Panc1 (cell line): ENCODE data around the gene BBOF1.

ENCODE experiments used
- POLR2AphosphoS5 ChIP-seq: IDR thresholded peaks from 2 replicates; pipeline ENCODE4 v1.6.1; 2012; ENCODE audit warnings: mild to moderate bottlenecking, low read depth, low read length, moderate library complexity
- SIN3A ChIP-seq: IDR thresholded peaks from 2 replicates; pipeline ENCODE4 v1.6.1; 2012; ENCODE audit warnings: low read depth, mild to moderate bottlenecking, low read length, moderate library complexity, borderline replicate concordance; ENCODE audit not compliant: insufficient read depth
- TCF7L2 ChIP-seq: IDR thresholded peaks from 2 replicates; pipeline ENCODE4 v1.6.1; 2011; ENCODE audit warnings: mild to moderate bottlenecking, low read depth, low read length, inconsistent platforms
- TF ChIP-seq, protein P1 (sequence below), 2 experiments: IDR thresholded peaks; 2 replicates each; pipeline ENCODE4 v1.6.1; 2011 to 2012; ENCODE audit warnings: low read depth in 2 of 2, control low read depth in 1 of 2, low read length in 1 of 2, mild to moderate bottlenecking in 1 of 2, moderate library complexity in 1 of 2; ENCODE audit not compliant: insufficient read depth in 1 of 2
- TF ChIP-seq, protein P2 (sequence below): fragments of 450-650 bp; IDR thresholded peaks from 2 replicates; pipeline ENCODE4 v1.5.1; 2017; ENCODE audit warnings: mild to moderate bottlenecking

DNA sequence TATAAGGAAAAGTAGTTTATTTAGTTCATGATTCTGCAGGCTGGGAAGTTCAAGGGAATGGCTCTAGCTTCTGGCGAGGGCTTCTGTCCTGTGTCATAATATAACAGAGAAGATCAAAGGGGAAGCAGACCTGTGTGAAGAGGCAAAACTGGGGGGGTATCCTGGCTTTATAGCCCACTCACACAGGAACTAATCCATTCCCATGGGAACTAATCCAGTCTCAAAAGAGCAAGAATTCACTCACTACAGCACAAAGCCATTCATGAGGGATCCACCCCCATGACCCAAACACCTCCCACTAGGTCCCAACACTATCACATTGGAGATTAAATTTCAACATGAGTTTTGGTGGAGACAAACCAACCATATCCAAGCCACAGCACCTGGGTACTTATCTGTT lies 58.3 kb downstream of the BBOF1 start:
- TF ChIP-seq, protein P1, sequence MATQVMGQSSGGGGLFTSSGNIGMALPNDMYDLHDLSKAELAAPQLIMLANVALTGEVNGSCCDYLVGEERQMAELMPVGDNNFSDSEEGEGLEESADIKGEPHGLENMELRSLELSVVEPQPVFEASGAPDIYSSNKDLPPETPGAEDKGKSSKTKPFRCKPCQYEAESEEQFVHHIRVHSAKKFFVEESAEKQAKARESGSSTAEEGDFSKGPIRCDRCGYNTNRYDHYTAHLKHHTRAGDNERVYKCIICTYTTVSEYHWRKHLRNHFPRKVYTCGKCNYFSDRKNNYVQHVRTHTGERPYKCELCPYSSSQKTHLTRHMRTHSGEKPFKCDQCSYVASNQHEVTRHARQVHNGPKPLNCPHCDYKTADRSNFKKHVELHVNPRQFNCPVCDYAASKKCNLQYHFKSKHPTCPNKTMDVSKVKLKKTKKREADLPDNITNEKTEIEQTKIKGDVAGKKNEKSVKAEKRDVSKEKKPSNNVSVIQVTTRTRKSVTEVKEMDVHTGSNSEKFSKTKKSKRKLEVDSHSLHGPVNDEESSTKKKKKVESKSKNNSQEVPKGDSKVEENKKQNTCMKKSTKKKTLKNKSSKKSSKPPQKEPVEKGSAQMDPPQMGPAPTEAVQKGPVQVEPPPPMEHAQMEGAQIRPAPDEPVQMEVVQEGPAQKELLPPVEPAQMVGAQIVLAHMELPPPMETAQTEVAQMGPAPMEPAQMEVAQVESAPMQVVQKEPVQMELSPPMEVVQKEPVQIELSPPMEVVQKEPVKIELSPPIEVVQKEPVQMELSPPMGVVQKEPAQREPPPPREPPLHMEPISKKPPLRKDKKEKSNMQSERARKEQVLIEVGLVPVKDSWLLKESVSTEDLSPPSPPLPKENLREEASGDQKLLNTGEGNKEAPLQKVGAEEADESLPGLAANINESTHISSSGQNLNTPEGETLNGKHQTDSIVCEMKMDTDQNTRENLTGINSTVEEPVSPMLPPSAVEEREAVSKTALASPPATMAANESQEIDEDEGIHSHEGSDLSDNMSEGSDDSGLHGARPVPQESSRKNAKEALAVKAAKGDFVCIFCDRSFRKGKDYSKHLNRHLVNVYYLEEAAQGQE (IDR thresholded peaks at IDR 0.05; ENCODE audit: insufficient read depth in 1 of 2, low read depth in 2 of 2, low read length in 1 of 2): no peak
- TF ChIP-seq POLR2AphosphoS5 (no peak), TCF7L2 (no peak), SIN3A (no peak)
- TF ChIP-seq, protein P2, sequence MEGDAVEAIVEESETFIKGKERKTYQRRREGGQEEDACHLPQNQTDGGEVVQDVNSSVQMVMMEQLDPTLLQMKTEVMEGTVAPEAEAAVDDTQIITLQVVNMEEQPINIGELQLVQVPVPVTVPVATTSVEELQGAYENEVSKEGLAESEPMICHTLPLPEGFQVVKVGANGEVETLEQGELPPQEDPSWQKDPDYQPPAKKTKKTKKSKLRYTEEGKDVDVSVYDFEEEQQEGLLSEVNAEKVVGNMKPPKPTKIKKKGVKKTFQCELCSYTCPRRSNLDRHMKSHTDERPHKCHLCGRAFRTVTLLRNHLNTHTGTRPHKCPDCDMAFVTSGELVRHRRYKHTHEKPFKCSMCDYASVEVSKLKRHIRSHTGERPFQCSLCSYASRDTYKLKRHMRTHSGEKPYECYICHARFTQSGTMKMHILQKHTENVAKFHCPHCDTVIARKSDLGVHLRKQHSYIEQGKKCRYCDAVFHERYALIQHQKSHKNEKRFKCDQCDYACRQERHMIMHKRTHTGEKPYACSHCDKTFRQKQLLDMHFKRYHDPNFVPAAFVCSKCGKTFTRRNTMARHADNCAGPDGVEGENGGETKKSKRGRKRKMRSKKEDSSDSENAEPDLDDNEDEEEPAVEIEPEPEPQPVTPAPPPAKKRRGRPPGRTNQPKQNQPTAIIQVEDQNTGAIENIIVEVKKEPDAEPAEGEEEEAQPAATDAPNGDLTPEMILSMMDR: no peak
